Panc1 (cell line): ENCODE results near the gene FKBP5. TPM values are rescaled to one million over a fixed set of nuclear protein-coding genes. Genes with fewer than 3 reads are reported as not detected.
"Not testable (repeated sequence)": the region's sequence is repeated elsewhere in the genome, so short reads cannot be mapped to it uniquely, and the experiment has no call there.

Experiments
- ATAC-seq: fragments of 200-7000 bp; cut with Tn5 transposase; 2 replicates; pipeline ENCODE4 v1.9.1; 2020; ENCODE audit warnings: mild to moderate bottlenecking, moderate library complexity
- BruUV-seq: library from RNA; stranded (reverse); fragments of 400-500 nt; replicated peaks from 2 replicates; lab custom pipeline; 2021; lab: Mats Ljungman, UMichigan
- CTCF ChIA-PET: fragments of 300-600 bp; sonication (Branson Sonifier 250); formaldehyde crosslinking; loops from one replicate; lab custom pipeline; 2022; ENCODE audit warnings: antibody characterized with exemption; lab: Charles Lee
- POLR2A ChIA-PET: fragments of 300-600 bp; sonication (Branson Sonifier 250); formaldehyde crosslinking; loops from one replicate; lab custom pipeline; 2022; ENCODE audit warnings: antibody characterized with exemption; lab: Charles Lee
- DNase-seq: peaks from one replicate; pipeline ENCODE4 v3.0.0-alpha.2; 2010; ENCODE audit warnings: low read depth, low spot score
- H3K27ac ChIP-seq: 2 replicates; pipeline ENCODE4 v1.5.1; 2011; ENCODE audit warnings: mild to moderate bottlenecking, low read length, inconsistent platforms
- H3K27me3 ChIP-seq: fragments of 200-500 bp; sonication (Bioruptor generic); 2 replicates; pipeline ENCODE4 v1.6.0; 2014; ENCODE audit warnings: low read length, inconsistent platforms; ENCODE audit not compliant: control insufficient read depth, insufficient read depth
- H3K36me3 ChIP-seq: fragments of 200-500 bp; sonication (Bioruptor generic); 2 replicates; pipeline ENCODE4 v1.5.1; 2014; ENCODE audit warnings: inconsistent platforms, mild to moderate bottlenecking, low read length, moderate library complexity; ENCODE audit not compliant: control insufficient read depth, insufficient read depth
- H3K4me1 ChIP-seq: 2 replicates; pipeline ENCODE4 v1.5.1; 2011; ENCODE audit warnings: inconsistent platforms, mild to moderate bottlenecking, low read length, moderate library complexity; ENCODE audit not compliant: control insufficient read depth, insufficient read depth
- H3K4me3 ChIP-seq, 2 experiments: 2 replicates each; pipeline ENCODE4 v1.5.1; 2011 to 2012; ENCODE audit warnings: low read depth in 2 of 2, low read length in 2 of 2, mild to moderate bottlenecking in 2 of 2, inconsistent platforms in 1 of 2, moderate library complexity in 1 of 2
- H3K9me3 ChIP-seq: fragments of 200-500 bp; sonication (Bioruptor generic); 2 replicates; pipeline ENCODE4 v1.5.1; 2014; ENCODE audit warnings: low read depth, mild to moderate bottlenecking, inconsistent platforms, low read length, moderate library complexity; ENCODE audit not compliant: control insufficient read depth, insufficient read depth
- POLR2AphosphoS5 ChIP-seq: IDR thresholded peaks from 2 replicates; pipeline ENCODE4 v1.6.1; 2012; ENCODE audit warnings: mild to moderate bottlenecking, low read depth, low read length, moderate library complexity
- SIN3A ChIP-seq: IDR thresholded peaks from 2 replicates; pipeline ENCODE4 v1.6.1; 2012; ENCODE audit warnings: low read depth, mild to moderate bottlenecking, low read length, moderate library complexity, borderline replicate concordance; ENCODE audit not compliant: insufficient read depth
- TCF7L2 ChIP-seq: IDR thresholded peaks from 2 replicates; pipeline ENCODE4 v1.6.1; 2011; ENCODE audit warnings: mild to moderate bottlenecking, low read depth, low read length, inconsistent platforms
- in situ Hi-C: cut with HindIII; loops from 2 replicates; pipeline ENCODE4 v1.10.0; 2016; ENCODE audit warnings: low sequenced_read_pairs, low pct_unique_long_range_greater_than_20kb
- intact Hi-C: fragments of 100-400 bp; cut with micrococcal nuclease; formaldehyde crosslinking; loops from one replicate; pipeline ENCODE4 v1.10.0; 2022; ENCODE audit not compliant: unreplicated experiment
- total RNA-seq: library from RNA; stranded (reverse); gene quantifications from one replicate; pipeline ENCODE4 v1.2.1, GENCODE V29; 2021; ENCODE audit not compliant: unreplicated experiment
- TF ChIP-seq, protein P1 (sequence below), 2 experiments: IDR thresholded peaks; 2 replicates each; pipeline ENCODE4 v1.6.1; 2011 to 2012; ENCODE audit warnings: low read depth in 2 of 2, control low read depth in 1 of 2, low read length in 1 of 2, mild to moderate bottlenecking in 1 of 2, moderate library complexity in 1 of 2; ENCODE audit not compliant: insufficient read depth in 1 of 2
- TF ChIP-seq, protein P2 (sequence below): fragments of 450-650 bp; IDR thresholded peaks from 2 replicates; pipeline ENCODE4 v1.5.1; 2017; ENCODE audit warnings: mild to moderate bottlenecking

Gene FKBP5
- total RNA-seq, 1 experiment from 2014 or later, result 25.2 TPM

DNA sequence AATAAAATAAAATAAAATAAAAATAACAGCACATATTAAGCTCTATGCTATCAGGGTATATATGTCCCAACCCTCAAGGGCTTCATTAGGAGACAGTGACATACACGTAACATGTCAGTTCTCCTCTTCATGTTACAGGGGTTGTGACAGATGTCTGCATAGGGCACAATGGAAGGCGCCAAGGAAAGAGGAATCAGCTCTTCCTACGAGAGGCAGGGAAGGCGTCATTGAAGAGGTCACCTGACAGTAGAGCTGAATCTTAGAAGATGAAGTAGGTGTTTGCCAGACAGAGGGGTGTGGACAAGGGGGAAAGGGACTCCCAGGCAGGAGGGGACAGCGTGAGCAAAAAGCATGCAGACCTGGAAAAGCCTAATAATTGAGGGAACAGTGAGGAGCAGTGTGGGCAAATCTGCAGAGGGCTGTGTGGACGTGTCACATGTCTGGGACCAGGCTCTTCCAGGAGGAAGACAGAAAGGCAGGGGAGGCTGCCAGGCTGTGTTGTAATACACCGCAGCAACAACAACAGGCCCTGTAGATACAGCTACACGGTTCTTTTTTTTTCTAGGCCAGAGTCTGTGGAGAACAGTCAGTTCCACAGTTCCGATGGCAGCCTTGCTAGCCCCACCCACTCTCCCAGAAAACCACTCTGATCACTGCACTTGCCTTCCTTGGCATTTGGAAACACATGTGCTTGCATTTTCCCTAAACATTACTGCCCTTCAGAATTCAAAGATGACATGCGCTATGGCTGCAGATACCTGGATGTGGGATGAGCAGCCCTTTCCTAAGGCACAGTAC is 2.5 kb upstream of the FKBP5 start:
- in situ Hi-C loops, result no loop called here
- Histone ChIP-seq H3K4me3 (no peak overlapping the region), H3K4me1 (peaks cover 13% of the 10 kb centered on the region; the same call in 1 of the 2 replicates), H3K27ac (no peak overlapping the region), H3K36me3 (no peaks in the 10 kb centered on the region; the same call in 1 of the 2 replicates), H3K27me3 (no peaks in the 10 kb centered on the region), H3K9me3 (no peaks in the 10 kb centered on the region)
- no peak for DNase-seq
- ChIA-PET CTCF (no interaction called here), POLR2A (no interaction called here)
- BruUV-seq, result no TSS peak
- intact Hi-C loops, result no loop called here
- ATAC-seq, result no peak
- TF ChIP-seq POLR2AphosphoS5 (no peak), TCF7L2 (no peak), SIN3A (no peak)
- TF ChIP-seq, protein P1, sequence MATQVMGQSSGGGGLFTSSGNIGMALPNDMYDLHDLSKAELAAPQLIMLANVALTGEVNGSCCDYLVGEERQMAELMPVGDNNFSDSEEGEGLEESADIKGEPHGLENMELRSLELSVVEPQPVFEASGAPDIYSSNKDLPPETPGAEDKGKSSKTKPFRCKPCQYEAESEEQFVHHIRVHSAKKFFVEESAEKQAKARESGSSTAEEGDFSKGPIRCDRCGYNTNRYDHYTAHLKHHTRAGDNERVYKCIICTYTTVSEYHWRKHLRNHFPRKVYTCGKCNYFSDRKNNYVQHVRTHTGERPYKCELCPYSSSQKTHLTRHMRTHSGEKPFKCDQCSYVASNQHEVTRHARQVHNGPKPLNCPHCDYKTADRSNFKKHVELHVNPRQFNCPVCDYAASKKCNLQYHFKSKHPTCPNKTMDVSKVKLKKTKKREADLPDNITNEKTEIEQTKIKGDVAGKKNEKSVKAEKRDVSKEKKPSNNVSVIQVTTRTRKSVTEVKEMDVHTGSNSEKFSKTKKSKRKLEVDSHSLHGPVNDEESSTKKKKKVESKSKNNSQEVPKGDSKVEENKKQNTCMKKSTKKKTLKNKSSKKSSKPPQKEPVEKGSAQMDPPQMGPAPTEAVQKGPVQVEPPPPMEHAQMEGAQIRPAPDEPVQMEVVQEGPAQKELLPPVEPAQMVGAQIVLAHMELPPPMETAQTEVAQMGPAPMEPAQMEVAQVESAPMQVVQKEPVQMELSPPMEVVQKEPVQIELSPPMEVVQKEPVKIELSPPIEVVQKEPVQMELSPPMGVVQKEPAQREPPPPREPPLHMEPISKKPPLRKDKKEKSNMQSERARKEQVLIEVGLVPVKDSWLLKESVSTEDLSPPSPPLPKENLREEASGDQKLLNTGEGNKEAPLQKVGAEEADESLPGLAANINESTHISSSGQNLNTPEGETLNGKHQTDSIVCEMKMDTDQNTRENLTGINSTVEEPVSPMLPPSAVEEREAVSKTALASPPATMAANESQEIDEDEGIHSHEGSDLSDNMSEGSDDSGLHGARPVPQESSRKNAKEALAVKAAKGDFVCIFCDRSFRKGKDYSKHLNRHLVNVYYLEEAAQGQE (IDR thresholded peaks at IDR 0.05; ENCODE audit: insufficient read depth in 1 of 2, low read depth in 2 of 2, low read length in 1 of 2), result no peak
- TF ChIP-seq, protein P2, sequence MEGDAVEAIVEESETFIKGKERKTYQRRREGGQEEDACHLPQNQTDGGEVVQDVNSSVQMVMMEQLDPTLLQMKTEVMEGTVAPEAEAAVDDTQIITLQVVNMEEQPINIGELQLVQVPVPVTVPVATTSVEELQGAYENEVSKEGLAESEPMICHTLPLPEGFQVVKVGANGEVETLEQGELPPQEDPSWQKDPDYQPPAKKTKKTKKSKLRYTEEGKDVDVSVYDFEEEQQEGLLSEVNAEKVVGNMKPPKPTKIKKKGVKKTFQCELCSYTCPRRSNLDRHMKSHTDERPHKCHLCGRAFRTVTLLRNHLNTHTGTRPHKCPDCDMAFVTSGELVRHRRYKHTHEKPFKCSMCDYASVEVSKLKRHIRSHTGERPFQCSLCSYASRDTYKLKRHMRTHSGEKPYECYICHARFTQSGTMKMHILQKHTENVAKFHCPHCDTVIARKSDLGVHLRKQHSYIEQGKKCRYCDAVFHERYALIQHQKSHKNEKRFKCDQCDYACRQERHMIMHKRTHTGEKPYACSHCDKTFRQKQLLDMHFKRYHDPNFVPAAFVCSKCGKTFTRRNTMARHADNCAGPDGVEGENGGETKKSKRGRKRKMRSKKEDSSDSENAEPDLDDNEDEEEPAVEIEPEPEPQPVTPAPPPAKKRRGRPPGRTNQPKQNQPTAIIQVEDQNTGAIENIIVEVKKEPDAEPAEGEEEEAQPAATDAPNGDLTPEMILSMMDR, result no peak

DNA sequence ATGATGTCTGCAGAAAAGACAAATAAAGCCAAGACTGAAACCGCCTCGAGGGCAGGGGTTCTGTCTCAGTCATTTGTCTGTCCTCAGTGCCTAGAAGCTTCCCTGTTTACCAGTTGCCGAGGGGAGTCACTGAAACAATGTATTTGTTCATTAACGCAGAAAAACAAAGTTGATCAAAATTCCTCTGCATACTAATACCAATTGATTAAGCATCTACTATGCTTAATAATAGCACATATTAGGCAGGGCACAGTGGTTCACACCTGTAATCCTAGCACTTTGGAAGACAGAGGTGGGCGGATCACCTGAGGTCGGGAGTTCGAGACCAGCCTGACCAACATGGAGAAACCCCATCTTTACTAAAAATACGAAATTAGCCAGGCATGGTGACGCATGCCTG is 1.8 kb upstream of the FKBP5 start:
- TF ChIP-seq TCF7L2, result no peak
- TF ChIP-seq, protein P2, result no peak
- no peak for TF ChIP-seq SIN3A
- no peak for TF ChIP-seq POLR2AphosphoS5
- TF ChIP-seq, protein P1 (IDR thresholded peaks at IDR 0.05; ENCODE audit: insufficient read depth in 1 of 2, low read depth in 2 of 2, low read length in 1 of 2), result no peak
- Histone ChIP-seq H3K4me1 (peaks cover 13% of the 10 kb centered on the region; the same call in 1 of the 2 replicates), H3K36me3 (no peaks in the 10 kb centered on the region; the same call in 1 of the 2 replicates), H3K27ac (no peak overlapping the region), H3K9me3 (no peaks in the 10 kb centered on the region), H3K4me3 (no peak overlapping the region), H3K27me3 (no peaks in the 10 kb centered on the region)
- intact Hi-C loops (no loop called here), in situ Hi-C loops (no loop called here)
- POLR2A ChIA-PET, result no interaction called here
- DNase-seq (no peak), ATAC-seq (no peak)
- CTCF ChIA-PET, result no interaction called here
- no TSS peak for BruUV-seq

DNA sequence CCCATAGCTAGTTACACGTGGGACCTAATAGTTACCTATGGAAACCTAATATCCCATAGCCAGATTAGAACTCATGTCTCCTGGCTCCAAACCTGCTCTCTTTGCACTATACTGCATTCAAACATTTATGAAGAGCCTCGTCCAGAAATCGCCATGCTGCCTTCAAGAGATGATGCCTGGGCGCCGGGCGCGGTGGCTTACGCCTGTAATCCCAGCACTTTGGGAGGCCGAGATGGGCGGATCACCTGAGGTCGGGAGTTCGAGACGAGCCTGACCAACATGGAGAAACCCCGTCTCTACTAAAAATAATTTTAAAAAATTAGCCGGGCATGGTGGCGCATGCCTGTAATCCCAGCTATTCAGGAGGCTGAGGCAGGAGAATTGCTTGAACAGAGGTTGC is 1.3 kb upstream of the FKBP5 start:
- intact Hi-C loops, DNase-seq, H3K27ac ChIP-seq, H3K4me3 ChIP-seq, CTCF ChIA-PET, BruUV-seq, ATAC-seq, POLR2A ChIA-PET, H3K9me3 ChIP-seq, H3K36me3 ChIP-seq, in situ Hi-C loops, H3K27me3 ChIP-seq: not testable (repeated sequence)
- peaks cover 13% of the 10 kb centered on the region; the same call in 1 of the 2 replicates for H3K4me1 ChIP-seq
